GM19240 (cell line): ENCODE measurements around the gene RBPJ.

Source experiments
- DNase-seq: peaks from one replicate; pipeline ENCODE4 v3.0.0; 2011; ENCODE audit warnings: low spot score; ENCODE audit not compliant: insufficient read length

Gene RBPJ

GRCh38 chr4:26457412-26457811, 136.6 kb downstream of the RBPJ start:
- no peak for DNase-seq

- DNase-seq, result no peak
Measured at GRCh38 chr4:26458157-26458561, 137.3 kb downstream of the RBPJ start.

- peak; percentile 33 for DNase-seq
Measured at GRCh38 chr4:26459054-26459755, 138.4 kb downstream of the RBPJ start.

GRCh38 chr4:26459756-26460530, 139.1 kb downstream of the RBPJ start:
- DNase-seq, result no peak

- no peak for DNase-seq
Measured at GRCh38 chr4:26462874-26463273, 142.1 kb downstream of the RBPJ start.

- no peak for DNase-seq
Measured at GRCh38 chr4:26463386-26463785, 142.6 kb downstream of the RBPJ start.

- no peak for DNase-seq
Measured at GRCh38 chr4:26464420-26465095, 143.7 kb downstream of the RBPJ start.

GRCh38 chr4:26466578-26467270, 145.9 kb downstream of the RBPJ start:
- no peak for DNase-seq

GRCh38 chr4:26467724-26468123, 146.9 kb downstream of the RBPJ start:
- DNase-seq, result no peak

GRCh38 chr4:26468283-26468949, 147.6 kb downstream of the RBPJ start:
- DNase-seq, result no peak

- DNase-seq, result no peak
Measured at GRCh38 chr4:26468977-26469376, 148.2 kb downstream of the RBPJ start.

- no peak for DNase-seq
Measured at GRCh38 chr4:26471890-26472289, 151.1 kb downstream of the RBPJ start.

- DNase-seq, result no peak
Measured at GRCh38 chr4:26473893-26474292, 153.1 kb downstream of the RBPJ start.

GRCh38 chr4:26474551-26474950, 153.7 kb downstream of the RBPJ start:
- DNase-seq, result no peak

- no peak for DNase-seq
Measured at GRCh38 chr4:26475716-26476115, 154.9 kb downstream of the RBPJ start.

GRCh38 chr4:26476545-26476944, 155.7 kb downstream of the RBPJ start:
- no peak for DNase-seq

- DNase-seq, result no peak
Measured at GRCh38 chr4:26478330-26478729, 157.5 kb downstream of the RBPJ start.

- DNase-seq, result no peak
Measured at GRCh38 chr4:26482508-26483462, 162.0 kb downstream of the RBPJ start.

- no peak for DNase-seq
Measured at GRCh38 chr4:26484032-26484515, 163.3 kb downstream of the RBPJ start.

- no peak for DNase-seq
Measured at GRCh38 chr4:26484516-26484915, 163.7 kb downstream of the RBPJ start.
